Endothelial cell of umbilical vein (primary cell): ENCODE data around the gene MCM3AP. TPM values are rescaled to one million over a fixed set of nuclear protein-coding genes. Genes with fewer than 3 reads are reported as not detected.

Source experiments
- BruUV-seq: library from RNA; stranded (reverse); fragments of 400-500 nt; replicated peaks from 2 replicates; lab custom pipeline; 2021; lab: Mats Ljungman, UMichigan
- CTCF ChIA-PET: fragments of 300-600, 350-600 bp; sonication (Branson Sonifier 250); formaldehyde crosslinking; loops from one replicate; lab custom pipeline; 2021; ENCODE audit warnings: antibody characterized with exemption, inconsistent platforms; lab: Charles Lee
- POLR2A ChIA-PET: fragments of 300-600, 350-600 bp; sonication (Branson Sonifier 250); formaldehyde crosslinking; loops from one replicate; lab custom pipeline; 2021; ENCODE audit warnings: antibody characterized with exemption, inconsistent platforms; lab: Charles Lee
- DNase-seq: peaks from one replicate; pipeline ENCODE4 v3.0.0-alpha.2; 2011; ENCODE audit warnings: low read depth, low spot score
- FAIRE-seq: peaks from 2 replicates; lab custom pipeline; 2011; peaks lifted over from hg19 to GRCh38; lab: Jason Lieb, UNC
- H2AFZ ChIP-seq: 2 replicates; pipeline ENCODE4 v1.6.0; 2012; ENCODE audit warnings: low read depth, low read length, control low read depth, inconsistent platforms
- H3K27ac ChIP-seq: 2 replicates; pipeline ENCODE4 v1.5.1; 2011; ENCODE audit warnings: low read depth, mild to moderate bottlenecking, control low read depth, low read length, moderate library complexity; ENCODE audit not compliant: insufficient read depth
- H3K27me3 ChIP-seq, 2 experiments: 2 replicates each; pipeline versions ENCODE4 v1.6.0 to v1.6.1; 2011; ENCODE audit warnings: low read length in 2 of 2, mixed read lengths in 1 of 2; ENCODE audit not compliant: control insufficient read depth in 2 of 2, insufficient read depth in 2 of 2
- H3K36me3 ChIP-seq, 2 experiments: 2 replicates in 1 of 2; 3 replicates in 1 of 2; pipeline ENCODE4 v1.5.1; 2011; ENCODE audit warnings: low read length in 2 of 2, mild to moderate bottlenecking in 1 of 2, moderate library complexity in 1 of 2; ENCODE audit not compliant: control insufficient read depth in 2 of 2, insufficient read depth in 2 of 2; ENCODE audit errors: extremely low read depth in 1 of 2
- H3K4me1 ChIP-seq: 3 replicates; pipeline ENCODE4 v1.5.1; 2011; ENCODE audit warnings: mild to moderate bottlenecking, low read length; ENCODE audit not compliant: control insufficient read depth, insufficient read depth; ENCODE audit errors: extremely low read depth
- H3K4me2 ChIP-seq: 2 replicates; pipeline ENCODE4 v1.6.1; 2011; ENCODE audit warnings: low read length, control low read depth, mixed read lengths; ENCODE audit not compliant: insufficient read depth
- H3K4me3 ChIP-seq, 3 experiments: fragments of 200-600 bp in 1 of 3; sonication (generic), shearing (Covaris generic) in 1 of 3; replicated peaks in 1 of 3; 2 replicates each; pipeline ENCODE4 v1.5.1; 2011 to 2016; ENCODE audit warnings: control low read depth in 3 of 3, low read length in 3 of 3, mild to moderate bottlenecking in 2 of 3, inconsistent platforms in 1 of 3, low read depth in 1 of 3, moderate library complexity in 1 of 3; ENCODE audit not compliant: insufficient read depth in 1 of 3
- H3K79me2 ChIP-seq: 2 replicates; pipeline ENCODE4 v1.6.0; 2012; ENCODE audit warnings: low read length, inconsistent platforms; ENCODE audit not compliant: control insufficient read depth, insufficient read depth
- H3K9ac ChIP-seq: replicated peaks from 2 replicates; pipeline ENCODE3; 2011; ENCODE audit warnings: low read length, control low read depth; ENCODE audit not compliant: insufficient read depth; ENCODE audit errors: extremely low read depth
- H3K9me1 ChIP-seq: replicated peaks from 3 replicates; pipeline ENCODE4 v1.6.0; 2011; ENCODE audit warnings: mild to moderate bottlenecking, low read length; ENCODE audit not compliant: control insufficient read depth, insufficient read depth; ENCODE audit errors: extremely low read depth
- H3K9me3 ChIP-seq: replicated peaks from 2 replicates; pipeline ENCODE4 v1.5.1; 2012; ENCODE audit warnings: low read length, inconsistent platforms; ENCODE audit not compliant: control insufficient read depth, insufficient read depth
- H4K20me1 ChIP-seq: replicated peaks from 2 replicates; pipeline ENCODE3; 2011; ENCODE audit warnings: mild to moderate bottlenecking, low read length; ENCODE audit not compliant: control insufficient read depth, insufficient read depth; ENCODE audit errors: extremely low read depth
- EZH2 ChIP-seq: IDR thresholded peaks from 2 replicates; pipeline ENCODE4 v1.6.1; 2012; ENCODE audit warnings: borderline replicate concordance, low read depth, mild to moderate bottlenecking, moderate library complexity, low read length, inconsistent platforms; ENCODE audit not compliant: severe bottlenecking
- FOS ChIP-seq: IDR thresholded peaks from 2 replicates; pipeline ENCODE4 v1.6.1; 2011; ENCODE audit warnings: mild to moderate bottlenecking, low read length, moderate library complexity, borderline replicate concordance; ENCODE audit not compliant: insufficient read depth
- GATA2 ChIP-seq: IDR thresholded peaks from 2 replicates; pipeline ENCODE4 v1.7.0; 2011; ENCODE audit warnings: low read depth, mild to moderate bottlenecking, moderate library complexity, mixed read lengths, low read length; ENCODE audit not compliant: insufficient read length, insufficient read depth
- JUN ChIP-seq: IDR thresholded peaks from 2 replicates; pipeline ENCODE4 v1.6.1; 2011; ENCODE audit warnings: borderline replicate concordance, low read depth; ENCODE audit not compliant: insufficient read length, insufficient read depth
- MAX ChIP-seq: IDR thresholded peaks from 2 replicates; pipeline ENCODE4 v1.6.1; 2011; ENCODE audit not compliant: insufficient read depth, insufficient read length
- MYC ChIP-seq: IDR thresholded peaks from one replicate; pipeline ENCODE4 v1.6.1; 2011; ENCODE audit warnings: mild to moderate bottlenecking, low read depth, low read length
- POLR2A ChIP-seq: IDR thresholded peaks from 2 replicates; pipeline ENCODE4 v1.6.1; 2012; ENCODE audit warnings: low read depth, mild to moderate bottlenecking, control low read depth, low read length
- POLR2AphosphoS5 ChIP-seq: IDR thresholded peaks from 2 replicates; pipeline ENCODE4 v1.6.1; 2012; ENCODE audit warnings: low read depth, mild to moderate bottlenecking, control low read depth, low read length, moderate library complexity; ENCODE audit not compliant: insufficient read depth
- dilution Hi-C: fragments of 300-500 bp; cut with MboI; formaldehyde crosslinking; loops from one replicate; pipeline ENCODE4 v1.15.0; 2019; ENCODE audit warnings: low sequenced_read_pairs; ENCODE audit not compliant: extremely low pct_ligation_motif_present
- intact Hi-C: fragments of 100-400 bp; cut with micrococcal nuclease; formaldehyde crosslinking; loops from one replicate; pipeline ENCODE4 v1.10.0; 2022
- polyA plus RNA-seq, 4 experiments: library from polyadenylated mRNA; depleted of rRNA in 3 of 4; stranded (reverse) in 3 of 4; unstranded in 1 of 4; fragments of >200 nt; gene quantifications; 2 replicates each; pipeline versions ENCODE4 v1.2.1 to v1.2.3, GENCODE V29; 2011 to 2012; ENCODE audit warnings: missing spikeins in 1 of 4
- total RNA-seq: library from RNA; stranded (reverse); gene quantifications from 2 replicates; pipeline ENCODE4 v1.2.3, GENCODE V29; 2021
- TF ChIP-seq, protein P1 (sequence below), 2 donors: IDR thresholded peaks; 1 replicate in 1 of 2; 2 replicates in 1 of 2; pipeline ENCODE4 v1.5.1; 2011; ENCODE audit warnings: low read length in 2 of 2, mild to moderate bottlenecking in 2 of 2, moderate library complexity in 2 of 2, control low read depth in 1 of 2, inconsistent platforms in 1 of 2, low read depth in 1 of 2; ENCODE audit not compliant: insufficient read depth in 1 of 2; ENCODE audit errors: extremely low read depth in 1 of 2

MCM3AP gene
- total and polyA plus RNA-seq, 2 donors (not counting 3 experiments of a cell fraction or from before 2014, with no cell fraction given), result 37.9 to 115 TPM

GRCh38 chr21:46301759-46302158, 16.3 kb upstream of the MCM3AP start:
- no peaks in the 10 kb centered on the region for H3K79me2 ChIP-seq
- CTCF ChIA-PET, result interaction anchor here (1.3 kb wide), 1 partner anchor 24 kb away, joined by 4 read pairs; no protein-coding TSS in a partner anchor
- intact Hi-C loops, result no loop called here
- peaks cover 9% of the 10 kb centered on the region for H3K4me1 ChIP-seq
- POLR2A ChIA-PET, result no interaction called here
- no peak overlapping the region for H3K27ac ChIP-seq
- no peak for TF ChIP-seq MYC
- TF ChIP-seq JUN, result no peak
- no peak for TF ChIP-seq FOS
- no peak for TF ChIP-seq EZH2
- no peak for TF ChIP-seq MAX
- no peak for TF ChIP-seq GATA2
- no peak for TF ChIP-seq POLR2A
- TF ChIP-seq, protein P1, sequence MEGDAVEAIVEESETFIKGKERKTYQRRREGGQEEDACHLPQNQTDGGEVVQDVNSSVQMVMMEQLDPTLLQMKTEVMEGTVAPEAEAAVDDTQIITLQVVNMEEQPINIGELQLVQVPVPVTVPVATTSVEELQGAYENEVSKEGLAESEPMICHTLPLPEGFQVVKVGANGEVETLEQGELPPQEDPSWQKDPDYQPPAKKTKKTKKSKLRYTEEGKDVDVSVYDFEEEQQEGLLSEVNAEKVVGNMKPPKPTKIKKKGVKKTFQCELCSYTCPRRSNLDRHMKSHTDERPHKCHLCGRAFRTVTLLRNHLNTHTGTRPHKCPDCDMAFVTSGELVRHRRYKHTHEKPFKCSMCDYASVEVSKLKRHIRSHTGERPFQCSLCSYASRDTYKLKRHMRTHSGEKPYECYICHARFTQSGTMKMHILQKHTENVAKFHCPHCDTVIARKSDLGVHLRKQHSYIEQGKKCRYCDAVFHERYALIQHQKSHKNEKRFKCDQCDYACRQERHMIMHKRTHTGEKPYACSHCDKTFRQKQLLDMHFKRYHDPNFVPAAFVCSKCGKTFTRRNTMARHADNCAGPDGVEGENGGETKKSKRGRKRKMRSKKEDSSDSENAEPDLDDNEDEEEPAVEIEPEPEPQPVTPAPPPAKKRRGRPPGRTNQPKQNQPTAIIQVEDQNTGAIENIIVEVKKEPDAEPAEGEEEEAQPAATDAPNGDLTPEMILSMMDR (IDR thresholded peaks at IDR 0.05; ENCODE audit: extremely low read depth in 1 of 2, insufficient read depth in 1 of 2, low read depth in 1 of 2, low read length in 2 of 2), result no peak
- no peak for TF ChIP-seq POLR2AphosphoS5
- H3K4me3 ChIP-seq, result no peak overlapping the region
- no peaks in the 10 kb centered on the region for H3K27me3 ChIP-seq
- no peaks in the 10 kb centered on the region for H3K9me3 ChIP-seq
- H3K9ac ChIP-seq, result no peak overlapping the region
- peaks cover 3 to 4% of the 10 kb centered on the region in 2 experiments for H3K36me3 ChIP-seq
- no peak overlapping the region for H3K4me2 ChIP-seq
- DNase-seq, result no peak
- no peaks in the 10 kb centered on the region for H3K9me1 ChIP-seq
- no peak for FAIRE-seq
- dilution Hi-C loops, result no loop called here
- H2AFZ ChIP-seq, result no peak overlapping the region
- no TSS peak for BruUV-seq
- no peaks in the 10 kb centered on the region for H4K20me1 ChIP-seq
